ENCODE measurements around the gene PCDH12. TPM values are rescaled to one million over a fixed set of nuclear protein-coding genes. Genes with fewer than 3 reads are reported as not detected.

PCDH12 gene
- total RNA-seq, 1 experiment from 2014 or later, result 0.15 TPM

GRCh38 chr5:141909212-141909611 is 48.8 kb downstream of the PCDH12 start:
- Histone ChIP-seq H3K9me2 (replicated peaks; ENCODE audit: low read length) (no peaks in the 10 kb centered on the region), H3K27ac (ENCODE audit: low read length) (no peak overlapping the region; the same call in 1 of the 2 replicates), H2AFZ (ENCODE audit: low read length) (no peak overlapping the region), H3K4me3 (ENCODE audit: low read length) (no peak overlapping the region), H4K20me1 (ENCODE audit: low read length) (no peaks in the 10 kb centered on the region), H3K4me2 (ENCODE audit: low read length) (no peak overlapping the region), H3F3A (ENCODE audit: low read length, unreplicated experiment) (no peaks in the 10 kb centered on the region), H3K27me3 (ENCODE audit: low read length) (no peaks in the 10 kb centered on the region), H3K9me3 (ENCODE audit: low read length) (no peaks in the 10 kb centered on the region), H3K79me2 (ENCODE audit: low read length) (no peaks in the 10 kb centered on the region), H3K4me1 (ENCODE audit: insufficient read depth, low read length) (peaks cover 5% of the 10 kb centered on the region; the same call in 1 of the 2 replicates), H3K36me3 (ENCODE audit: low read depth, low read length) (no peaks in the 10 kb centered on the region), H3K9ac (ENCODE audit: low read length) (no peak overlapping the region)
- no peak for DNase-seq
- intact Hi-C loops (cut with micrococcal nuclease), result no loop called here
- TF ChIP-seq EZH2 (IDR thresholded peaks at IDR 0.05; ENCODE audit: low read length, unreplicated experiment) (no peak), EZH2phosphoT487 (IDR thresholded peaks at IDR 0.05; ENCODE audit: borderline replicate concordance, low read length) (no peak)
- TF ChIP-seq, protein P1, sequence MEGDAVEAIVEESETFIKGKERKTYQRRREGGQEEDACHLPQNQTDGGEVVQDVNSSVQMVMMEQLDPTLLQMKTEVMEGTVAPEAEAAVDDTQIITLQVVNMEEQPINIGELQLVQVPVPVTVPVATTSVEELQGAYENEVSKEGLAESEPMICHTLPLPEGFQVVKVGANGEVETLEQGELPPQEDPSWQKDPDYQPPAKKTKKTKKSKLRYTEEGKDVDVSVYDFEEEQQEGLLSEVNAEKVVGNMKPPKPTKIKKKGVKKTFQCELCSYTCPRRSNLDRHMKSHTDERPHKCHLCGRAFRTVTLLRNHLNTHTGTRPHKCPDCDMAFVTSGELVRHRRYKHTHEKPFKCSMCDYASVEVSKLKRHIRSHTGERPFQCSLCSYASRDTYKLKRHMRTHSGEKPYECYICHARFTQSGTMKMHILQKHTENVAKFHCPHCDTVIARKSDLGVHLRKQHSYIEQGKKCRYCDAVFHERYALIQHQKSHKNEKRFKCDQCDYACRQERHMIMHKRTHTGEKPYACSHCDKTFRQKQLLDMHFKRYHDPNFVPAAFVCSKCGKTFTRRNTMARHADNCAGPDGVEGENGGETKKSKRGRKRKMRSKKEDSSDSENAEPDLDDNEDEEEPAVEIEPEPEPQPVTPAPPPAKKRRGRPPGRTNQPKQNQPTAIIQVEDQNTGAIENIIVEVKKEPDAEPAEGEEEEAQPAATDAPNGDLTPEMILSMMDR (conservative IDR thresholded peaks at IDR 0.05; ENCODE audit: low read depth, low read length), result no peak
- no peak for ATAC-seq
- ChIA-PET POLR2A (ENCODE audit: unreplicated experiment) (no interaction called here), CTCF (no interaction called here)
- no TSS peak for BruUV-seq (replicated peaks)

DNA sequence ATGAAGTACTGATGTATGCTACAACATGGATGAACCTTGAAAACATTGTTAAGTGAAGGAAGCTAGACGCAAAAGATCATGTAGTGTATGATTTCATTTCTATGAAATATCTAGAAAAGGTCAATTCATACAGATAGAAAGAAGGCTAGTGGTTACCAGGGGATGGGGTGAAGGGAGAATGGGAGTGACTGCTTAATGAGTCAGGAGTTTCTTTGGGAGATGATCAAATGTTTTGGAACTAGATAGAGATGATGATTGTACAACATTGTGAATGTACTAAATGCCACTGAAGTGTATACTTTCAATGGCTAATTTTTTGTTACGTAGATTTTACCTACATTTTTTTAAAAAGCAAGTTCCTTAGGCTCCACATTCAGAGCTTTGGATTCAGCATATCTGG is 49.2 kb downstream of the PCDH12 start:
- H4K20me1 ChIP-seq (ENCODE audit: low read length), result no peaks in the 10 kb centered on the region
- peaks cover 5% of the 10 kb centered on the region; the same call in 1 of the 2 replicates for H3K4me1 ChIP-seq (ENCODE audit: insufficient read depth, low read length)
- TF ChIP-seq, protein P1 (conservative IDR thresholded peaks at IDR 0.05; ENCODE audit: low read depth, low read length), result no peak
- no peak for TF ChIP-seq EZH2phosphoT487 (IDR thresholded peaks at IDR 0.05; ENCODE audit: borderline replicate concordance, low read length)
- no peak for TF ChIP-seq EZH2 (IDR thresholded peaks at IDR 0.05; ENCODE audit: low read length, unreplicated experiment)
- no peaks in the 10 kb centered on the region for H3K36me3 ChIP-seq (ENCODE audit: low read depth, low read length)
- no peaks in the 10 kb centered on the region for H3K9me2 ChIP-seq (replicated peaks; ENCODE audit: low read length)
- H3K27me3 ChIP-seq (ENCODE audit: low read length), result no peaks in the 10 kb centered on the region
- DNase-seq, result peak; percentile 65
- no peaks in the 10 kb centered on the region for H3K9me3 ChIP-seq (ENCODE audit: low read length)
- no peak overlapping the region; the same call in 1 of the 2 replicates for H3K27ac ChIP-seq (ENCODE audit: low read length)
- H3K79me2 ChIP-seq (ENCODE audit: low read length), result no peaks in the 10 kb centered on the region
- no peak overlapping the region for H3K4me3 ChIP-seq (ENCODE audit: low read length)
- POLR2A ChIA-PET (ENCODE audit: unreplicated experiment), result no interaction called here
- intact Hi-C loops (cut with micrococcal nuclease), result no loop called here
- BruUV-seq (replicated peaks), result no TSS peak
- H3K9ac ChIP-seq (ENCODE audit: low read length), result no peak overlapping the region
- no peak overlapping the region for H3K4me2 ChIP-seq (ENCODE audit: low read length)
- H2AFZ ChIP-seq (ENCODE audit: low read length), result no peak overlapping the region
- ATAC-seq, result peak; percentile 64
- CTCF ChIA-PET, result no interaction called here
- H3F3A ChIP-seq (ENCODE audit: low read length, unreplicated experiment), result no peaks in the 10 kb centered on the region

- Histone ChIP-seq H2AFZ (ENCODE audit: low read length) (no peak overlapping the region), H3K27ac (ENCODE audit: low read length) (no peak overlapping the region), H3K4me1 (ENCODE audit: insufficient read depth, low read length) (peaks cover 5% of the 10 kb centered on the region; the same call in 1 of the 2 replicates), H3K9ac (ENCODE audit: low read length) (no peak overlapping the region), H3K4me3 (ENCODE audit: low read length) (no peak overlapping the region), H3K27me3 (ENCODE audit: low read length) (no peaks in the 10 kb centered on the region), H3K79me2 (ENCODE audit: low read length) (no peaks in the 10 kb centered on the region), H3K4me2 (ENCODE audit: low read length) (no peak overlapping the region), H3K9me3 (ENCODE audit: low read length) (no peaks in the 10 kb centered on the region), H4K20me1 (ENCODE audit: low read length) (no peaks in the 10 kb centered on the region), H3K36me3 (ENCODE audit: low read depth, low read length) (no peaks in the 10 kb centered on the region), H3F3A (ENCODE audit: low read length, unreplicated experiment) (no peaks in the 10 kb centered on the region), H3K9me2 (replicated peaks; ENCODE audit: low read length) (no peaks in the 10 kb centered on the region)
- ChIA-PET CTCF (no interaction called here), POLR2A (ENCODE audit: unreplicated experiment) (no interaction called here)
- no peak for ATAC-seq
- no TSS peak for BruUV-seq (replicated peaks)
- intact Hi-C loops (cut with micrococcal nuclease), result no loop called here
- no peak for TF ChIP-seq EZH2phosphoT487 (IDR thresholded peaks at IDR 0.05; ENCODE audit: borderline replicate concordance, low read length)
- TF ChIP-seq EZH2 (IDR thresholded peaks at IDR 0.05; ENCODE audit: low read length, unreplicated experiment), result no peak
- TF ChIP-seq, protein P1 (conservative IDR thresholded peaks at IDR 0.05; ENCODE audit: low read depth, low read length), result no peak
- DNase-seq, result no peak
Observed at GRCh38 chr5:141906972-141907371, 51.0 kb downstream of the PCDH12 start.
